HepG2 (cell line): ENCODE results near the gene EIF2AK2. TPM values are rescaled to one million over a fixed set of nuclear protein-coding genes. Genes with fewer than 3 reads are reported as not detected.

ENCODE experiments used
- GPN1 ChIP-seq: sonication (generic); formaldehyde crosslinking; IDR thresholded peaks from 2 replicates; pipeline ENCODE4 v1.5.1; 2020; ENCODE audit warnings: missing genetic modification reagents, borderline replicate concordance
- KAT7 ChIP-seq: IDR thresholded peaks from 2 replicates; pipeline ENCODE4 v1.6.1; 2018; ENCODE audit warnings: borderline replicate concordance, missing compliant biosample characterization
- KDM3A ChIP-seq: IDR thresholded peaks from 2 replicates; pipeline ENCODE4 v1.6.1; 2018; ENCODE audit warnings: low read depth, missing compliant biosample characterization
- RBAK ChIP-seq: sonication (generic); formaldehyde crosslinking; IDR thresholded peaks from 2 replicates; pipeline ENCODE4 v1.5.1; 2020; ENCODE audit warnings: mild to moderate bottlenecking, missing genetic modification reagents
- TAF15 ChIP-seq: fragments of 200-400 bp; formaldehyde crosslinking; IDR thresholded peaks from one replicate; pipeline ENCODE4 v1.6.1; 2018; ENCODE audit warnings: mild to moderate bottlenecking, low read depth, low read length; ENCODE audit not compliant: poor library complexity, severe bottlenecking
- TARDBP ChIP-seq: sonication (generic); formaldehyde crosslinking; IDR thresholded peaks from 2 replicates; pipeline ENCODE4 v1.8.0; 2022; ENCODE audit warnings: mild to moderate bottlenecking, missing genetic modification reagents
- ZBTB8A ChIP-seq: sonication (generic); formaldehyde crosslinking; IDR thresholded peaks from 2 replicates; pipeline ENCODE4 v1.4.0; 2020; ENCODE audit warnings: mild to moderate bottlenecking, low read depth, missing genetic modification reagents, borderline replicate concordance
- ZIK1 ChIP-seq: sonication (generic); formaldehyde crosslinking; IDR thresholded peaks from 2 replicates; pipeline ENCODE4 v1.5.0; 2020; ENCODE audit warnings: mild to moderate bottlenecking, low read depth, missing genetic modification reagents, borderline replicate concordance
- ZNF260 ChIP-seq: sonication (generic); formaldehyde crosslinking; IDR thresholded peaks from 2 replicates; pipeline ENCODE4 v1.4.0; 2020; ENCODE audit warnings: missing genetic modification reagents, low read depth, mild to moderate bottlenecking, borderline replicate concordance
- ZNF501 ChIP-seq: sonication (generic); formaldehyde crosslinking; IDR thresholded peaks from 2 replicates; pipeline ENCODE4 v1.5.1; 2020; ENCODE audit warnings: mild to moderate bottlenecking, moderate library complexity, missing genetic modification reagents
- ZNF7 ChIP-seq: IDR thresholded peaks from 2 replicates; pipeline ENCODE4 v1.6.1; 2016; ENCODE audit warnings: missing biosample characterization, missing genetic modification reagents
- ZNF703 ChIP-seq: sonication (generic); formaldehyde crosslinking; IDR thresholded peaks from 2 replicates; pipeline ENCODE4 v1.5.1; 2020; ENCODE audit warnings: missing genetic modification reagents, mild to moderate bottlenecking, moderate library complexity, borderline replicate concordance
- ZNF761 ChIP-seq: sonication (generic); formaldehyde crosslinking; conservative IDR thresholded peaks from 2 replicates; pipeline ENCODE4 v1.4.0; 2020; ENCODE audit warnings: mild to moderate bottlenecking, missing genetic modification reagents
- ZNF792 ChIP-seq: IDR thresholded peaks from 2 replicates; pipeline ENCODE4 v1.6.1; 2016
- ZSCAN31 ChIP-seq: sonication (generic); formaldehyde crosslinking; IDR thresholded peaks from 2 replicates; pipeline ENCODE4 v1.5.0; 2020; ENCODE audit warnings: low read depth, mild to moderate bottlenecking, missing genetic modification reagents
- polyA plus RNA-seq, 8 experiments: library from polyadenylated mRNA; depleted of rRNA in 3 of 8; stranded (reverse) in 7 of 8; unstranded in 1 of 8; fragments of >200 nt; fragmentation: Illumina TruSeq in 4 of 8; extraction: Trizol in 4 of 8; gene quantifications; 2 replicates each; pipeline versions ENCODE4 v1.2.1 to v1.2.3, GENCODE V29; 2011 to 2016; ENCODE audit warnings: low read depth in 4 of 8, missing spikeins in 1 of 8, mixed read lengths in 1 of 8; ENCODE audit not compliant: insufficient read depth in 1 of 8
- total RNA-seq, 5 experiments: library from RNA; depleted of rRNA; stranded (reverse); fragments of >200 nt; fragmentation: Illumina TruSeq; extraction: Trizol; gene quantifications; 2 replicates each; pipeline ENCODE4 v1.2.3, GENCODE V29; 2016; ENCODE audit warnings: low read depth in 1 of 5
- TF ChIP-seq, protein P1 (sequence below): sonication (generic); formaldehyde crosslinking; IDR thresholded peaks from 2 replicates; pipeline ENCODE4 v1.4.0; 2020; ENCODE audit warnings: mild to moderate bottlenecking, missing genetic modification reagents
- TF ChIP-seq, protein P2 (sequence below): sonication (generic); formaldehyde crosslinking; IDR thresholded peaks from 2 replicates; pipeline ENCODE4 v1.5.1; 2020; ENCODE audit warnings: mild to moderate bottlenecking, missing genetic modification reagents
- TF ChIP-seq, protein P3 (sequence below): sonication (generic); formaldehyde crosslinking; IDR thresholded peaks from 2 replicates; pipeline ENCODE4 v1.5.0; 2020; ENCODE audit warnings: mild to moderate bottlenecking, missing genetic modification reagents, borderline replicate concordance
- TF ChIP-seq, protein P4 (sequence below): sonication (generic); formaldehyde crosslinking; IDR thresholded peaks from 2 replicates; pipeline ENCODE4 v1.4.0; 2020; ENCODE audit warnings: missing genetic modification reagents

EIF2AK2 gene
- total and polyA plus RNA-seq, 2 of the 13 experiments (the other 11 are each of a cell fraction or from before 2014, with no cell fraction given): 10.2 to 26.1 TPM

DNA sequence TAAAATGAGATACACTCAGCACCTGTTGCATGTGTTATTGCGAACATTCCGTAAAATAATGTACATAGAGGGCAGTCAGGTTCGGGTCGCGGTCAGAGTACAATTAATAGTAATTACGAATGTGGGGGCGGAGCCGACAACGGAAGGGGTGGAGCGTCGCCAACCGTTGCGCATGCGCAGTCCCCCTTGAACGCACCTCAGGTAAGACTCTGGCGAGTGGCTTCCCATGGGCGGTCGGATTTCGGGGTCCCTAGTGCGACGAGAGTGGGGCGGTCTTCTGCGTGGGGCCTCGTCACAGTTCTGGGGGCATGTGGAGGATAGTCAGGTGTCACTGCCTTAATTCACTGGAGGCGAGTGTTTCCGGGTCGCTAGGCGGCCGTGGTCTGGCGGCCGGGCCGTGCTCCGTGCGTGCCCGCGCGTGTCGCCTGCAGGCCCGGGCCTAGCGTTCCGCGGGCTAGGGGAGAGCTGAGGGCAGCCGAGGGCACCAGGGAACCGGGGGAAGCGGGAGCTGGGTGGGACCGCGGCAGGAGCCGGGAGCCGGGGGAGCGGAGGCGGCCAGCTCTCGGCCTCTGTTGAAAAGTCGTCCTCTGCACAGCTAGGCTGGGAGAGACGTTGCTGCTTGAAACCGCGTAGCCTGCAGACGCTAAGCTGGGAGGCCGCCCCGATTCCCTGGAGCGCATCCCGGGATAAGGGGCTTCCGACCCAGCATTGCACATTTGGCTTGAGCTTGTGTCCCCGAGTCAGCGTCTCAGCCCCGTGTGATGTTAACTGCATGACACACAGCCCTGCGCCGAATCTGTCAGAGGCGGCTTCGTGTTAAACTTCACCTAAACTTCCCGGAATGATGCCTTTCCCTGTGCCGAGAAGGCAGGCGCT, 39.8 kb upstream of the EIF2AK2 start, which contains the start of gene CEBPZOS (continued):
- TF ChIP-seq, protein P1, sequence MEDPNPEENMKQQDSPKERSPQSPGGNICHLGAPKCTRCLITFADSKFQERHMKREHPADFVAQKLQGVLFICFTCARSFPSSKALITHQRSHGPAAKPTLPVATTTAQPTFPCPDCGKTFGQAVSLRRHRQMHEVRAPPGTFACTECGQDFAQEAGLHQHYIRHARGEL (CRISPR knock-in tag): no peak
- TF ChIP-seq TAF15 (no peak), ZNF260 (CRISPR knock-in tag) (no peak), ZNF501 (CRISPR knock-in tag) (peak; percentile 98), GPN1 (CRISPR knock-in tag) (peak; percentile 70; the same call in 1 of the 2 replicates), TARDBP (CRISPR knock-in tag) (peak; percentile 76), KAT7 (CRISPR knock-in tag) (peak; percentile 100), ZNF7 (CRISPR knock-in tag) (no peak; the same call in 1 of the 2 replicates), ZNF792 (CRISPR knock-in tag) (peak; percentile 61), ZIK1 (CRISPR knock-in tag) (peak; percentile 73; the same call in 1 of the 2 replicates), ZSCAN31 (CRISPR knock-in tag) (peak; percentile 92), ZNF761 (CRISPR knock-in tag) (peak; percentile 88; the same call in 1 of the 2 replicates), KDM3A (CRISPR knock-in tag) (peak; percentile 81), RBAK (CRISPR knock-in tag) (no peak), ZBTB8A (CRISPR knock-in tag) (peak; percentile 70; the same call in 1 of the 2 replicates), ZNF703 (CRISPR knock-in tag) (0 out of 2 replicates have a peak, but pooled peaks have one; percentile 78)
- TF ChIP-seq, protein P2, sequence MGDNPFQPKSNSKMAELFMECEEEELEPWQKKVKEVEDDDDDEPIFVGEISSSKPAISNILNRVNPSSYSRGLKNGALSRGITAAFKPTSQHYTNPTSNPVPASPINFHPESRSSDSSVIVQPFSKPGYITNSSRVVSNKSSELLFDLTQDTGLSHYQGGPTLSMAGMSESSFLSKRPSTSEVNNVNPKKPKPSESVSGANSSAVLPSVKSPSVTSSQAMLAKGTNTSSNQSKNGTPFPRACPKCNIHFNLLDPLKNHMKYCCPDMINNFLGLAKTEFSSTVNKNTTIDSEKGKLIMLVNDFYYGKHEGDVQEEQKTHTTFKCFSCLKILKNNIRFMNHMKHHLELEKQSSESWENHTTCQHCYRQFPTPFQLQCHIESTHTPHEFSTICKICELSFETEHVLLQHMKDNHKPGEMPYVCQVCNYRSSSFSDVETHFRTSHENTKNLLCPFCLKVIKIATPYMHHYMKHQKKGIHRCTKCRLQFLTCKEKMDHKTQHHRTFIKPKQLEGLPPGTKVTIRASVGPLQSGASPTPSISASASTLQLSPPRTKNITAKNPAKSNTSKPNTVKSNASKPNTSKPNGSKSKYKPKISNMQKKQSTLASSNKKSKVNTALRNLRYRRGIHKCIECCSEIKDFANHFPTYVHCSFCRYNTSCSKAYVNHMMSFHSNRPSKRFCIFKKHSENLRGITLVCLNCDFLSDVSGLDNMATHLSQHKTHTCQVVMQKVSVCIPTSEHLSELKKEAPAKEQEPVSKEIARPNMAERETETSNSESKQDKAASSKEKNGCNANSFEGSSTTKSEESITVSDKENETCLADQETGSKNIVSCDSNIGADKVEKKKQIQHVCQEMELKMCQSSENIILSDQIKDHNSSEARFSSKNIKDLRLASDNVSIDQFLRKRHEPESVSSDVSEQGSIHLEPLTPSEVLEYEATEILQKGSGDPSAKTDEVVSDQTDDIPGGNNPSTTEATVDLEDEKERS (CRISPR knock-in tag): peak; percentile 89; the same call in 1 of the 2 replicates
- TF ChIP-seq, protein P3, sequence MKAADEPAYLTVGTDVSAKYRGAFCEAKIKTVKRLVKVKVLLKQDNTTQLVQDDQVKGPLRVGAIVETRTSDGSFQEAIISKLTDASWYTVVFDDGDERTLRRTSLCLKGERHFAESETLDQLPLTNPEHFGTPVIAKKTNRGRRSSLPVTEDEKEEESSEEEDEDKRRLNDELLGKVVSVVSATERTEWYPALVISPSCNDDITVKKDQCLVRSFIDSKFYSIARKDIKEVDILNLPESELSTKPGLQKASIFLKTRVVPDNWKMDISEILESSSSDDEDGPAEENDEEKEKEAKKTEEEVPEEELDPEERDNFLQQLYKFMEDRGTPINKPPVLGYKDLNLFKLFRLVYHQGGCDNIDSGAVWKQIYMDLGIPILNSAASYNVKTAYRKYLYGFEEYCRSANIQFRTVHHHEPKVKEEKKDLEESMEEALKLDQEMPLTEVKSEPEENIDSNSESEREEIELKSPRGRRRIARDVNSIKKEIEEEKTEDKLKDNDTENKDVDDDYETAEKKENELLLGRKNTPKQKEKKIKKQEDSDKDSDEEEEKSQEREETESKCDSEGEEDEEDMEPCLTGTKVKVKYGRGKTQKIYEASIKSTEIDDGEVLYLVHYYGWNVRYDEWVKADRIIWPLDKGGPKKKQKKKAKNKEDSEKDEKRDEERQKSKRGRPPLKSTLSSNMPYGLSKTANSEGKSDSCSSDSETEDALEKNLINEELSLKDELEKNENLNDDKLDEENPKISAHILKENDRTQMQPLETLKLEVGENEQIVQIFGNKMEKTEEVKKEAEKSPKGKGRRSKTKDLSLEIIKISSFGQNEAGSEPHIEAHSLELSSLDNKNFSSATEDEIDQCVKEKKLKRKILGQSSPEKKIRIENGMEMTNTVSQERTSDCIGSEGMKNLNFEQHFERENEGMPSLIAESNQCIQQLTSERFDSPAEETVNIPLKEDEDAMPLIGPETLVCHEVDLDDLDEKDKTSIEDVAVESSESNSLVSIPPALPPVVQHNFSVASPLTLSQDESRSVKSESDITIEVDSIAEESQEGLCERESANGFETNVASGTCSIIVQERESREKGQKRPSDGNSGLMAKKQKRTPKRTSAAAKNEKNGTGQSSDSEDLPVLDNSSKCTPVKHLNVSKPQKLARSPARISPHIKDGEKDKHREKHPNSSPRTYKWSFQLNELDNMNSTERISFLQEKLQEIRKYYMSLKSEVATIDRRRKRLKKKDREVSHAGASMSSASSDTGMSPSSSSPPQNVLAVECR (CRISPR knock-in tag): peak; percentile 98
- TF ChIP-seq, protein P4, sequence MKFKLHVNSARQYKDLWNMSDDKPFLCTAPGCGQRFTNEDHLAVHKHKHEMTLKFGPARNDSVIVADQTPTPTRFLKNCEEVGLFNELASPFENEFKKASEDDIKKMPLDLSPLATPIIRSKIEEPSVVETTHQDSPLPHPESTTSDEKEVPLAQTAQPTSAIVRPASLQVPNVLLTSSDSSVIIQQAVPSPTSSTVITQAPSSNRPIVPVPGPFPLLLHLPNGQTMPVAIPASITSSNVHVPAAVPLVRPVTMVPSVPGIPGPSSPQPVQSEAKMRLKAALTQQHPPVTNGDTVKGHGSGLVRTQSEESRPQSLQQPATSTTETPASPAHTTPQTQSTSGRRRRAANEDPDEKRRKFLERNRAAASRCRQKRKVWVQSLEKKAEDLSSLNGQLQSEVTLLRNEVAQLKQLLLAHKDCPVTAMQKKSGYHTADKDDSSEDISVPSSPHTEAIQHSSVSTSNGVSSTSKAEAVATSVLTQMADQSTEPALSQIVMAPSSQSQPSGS: peak; percentile 19; the same call in 1 of the 2 replicates
